Neural progenitor cell (in vitro differentiated cells): ENCODE results near the gene FBXW7. TPM values are rescaled to one million over a fixed set of nuclear protein-coding genes. Genes with fewer than 3 reads are reported as not detected.

ENCODE experiments used
- DNase-seq: peaks from one replicate; pipeline ENCODE4 v3.0.0-alpha.2; 2016; ENCODE audit warnings: low spot score
- H2AFZ ChIP-seq: fragments of 200-600 bp; sonication (generic); replicated peaks from 2 replicates; pipeline ENCODE4 v1.6.1; 2016; ENCODE audit warnings: antibody characterized with exemption
- H3F3A ChIP-seq: fragments of 200-600 bp; sonication (generic); 2 replicates; pipeline ENCODE4 v1.6.1; 2016; ENCODE audit warnings: antibody characterized with exemption, low read depth
- H3K27ac ChIP-seq: fragments of 200-600 bp; sonication (generic); 2 replicates; pipeline ENCODE4 v1.5.1; 2016; ENCODE audit warnings: mild to moderate bottlenecking
- H3K27me3 ChIP-seq: fragments of 200-600 bp; sonication (generic); 2 replicates; pipeline ENCODE4 v1.6.1; 2016; ENCODE audit warnings: mild to moderate bottlenecking, moderate library complexity
- H3K36me3 ChIP-seq: fragments of 200-600 bp; sonication (generic); 2 replicates; pipeline ENCODE4 v1.5.1; 2016
- H3K4me1 ChIP-seq: fragments of 200-600 bp; sonication (generic); 2 replicates; pipeline ENCODE4 v1.6.1; 2016; ENCODE audit warnings: mixed run types
- H3K4me2 ChIP-seq: fragments of 200-600 bp; sonication (generic); 2 replicates; pipeline ENCODE4 v1.6.1; 2016
- H3K4me3 ChIP-seq: fragments of 200-600 bp; sonication (generic); 2 replicates; pipeline ENCODE4 v1.5.1; 2016
- H3K79me2 ChIP-seq: fragments of 200-600 bp; sonication (generic); 2 replicates; pipeline ENCODE4 v1.6.1; 2016; ENCODE audit warnings: low read depth
- H3K9ac ChIP-seq: fragments of 200-600 bp; sonication (generic); 2 replicates; pipeline ENCODE4 v1.6.1; 2016
- H3K9me3 ChIP-seq: fragments of 200-600 bp; sonication (generic); 2 replicates; pipeline ENCODE4 v1.5.1; 2016; ENCODE audit warnings: low read depth
- H4K20me1 ChIP-seq: fragments of 200-600 bp; sonication (generic); 2 replicates; pipeline ENCODE4 v1.6.1; 2016; ENCODE audit warnings: low read depth
- H3K27ac Mint-ChIP-seq: 3 replicates; pipeline ENCODE4 v1.8.0; 2021; ENCODE audit warnings: mixed read lengths
- H3K27me3 Mint-ChIP-seq: 2 replicates; pipeline ENCODE4 v1.8.0; 2022; ENCODE audit warnings: low read depth, mild to moderate bottlenecking, inconsistent platforms, moderate library complexity, mixed read lengths; ENCODE audit not compliant: insufficient read depth
- H3K36me3 Mint-ChIP-seq: 3 replicates; pipeline ENCODE4 v1.8.0; 2021; ENCODE audit warnings: mixed read lengths
- H3K4me1 Mint-ChIP-seq: 3 replicates; pipeline ENCODE4 v1.8.0; 2021; ENCODE audit warnings: mixed read lengths
- H3K4me3 Mint-ChIP-seq: 3 replicates; pipeline ENCODE4 v1.8.0; 2021; ENCODE audit warnings: mild to moderate bottlenecking, moderate library complexity, mixed read lengths
- H3K9me3 Mint-ChIP-seq: 3 replicates; pipeline ENCODE4 v1.8.0; 2020; ENCODE audit warnings: mixed read lengths
- CTCF ChIP-seq: fragments of 200-600 bp; sonication (generic); IDR thresholded peaks from 2 replicates; pipeline ENCODE4 v1.5.1; 2017; ENCODE audit warnings: antibody characterized with exemption, mild to moderate bottlenecking
- EZH2 ChIP-seq: fragments of 200-600 bp; sonication (generic); IDR thresholded peaks from 2 replicates; pipeline ENCODE4 v1.6.1; 2017; ENCODE audit warnings: antibody characterized with exemption, mild to moderate bottlenecking, moderate library complexity
- EZH2phosphoT487 ChIP-seq: fragments of 200-600 bp; sonication (generic); IDR thresholded peaks from 2 replicates; pipeline ENCODE4 v1.6.1; 2017; ENCODE audit warnings: antibody characterized with exemption
- total RNA-seq: library from RNA; depleted of rRNA; stranded (reverse); fragments of >200 nt; gene quantifications from 2 replicates; pipeline ENCODE4 v1.2.3, GENCODE V29; 2015; ENCODE audit warnings: low replicate concordance

Gene FBXW7
- total RNA-seq, 1 donor from 2014 or later: 43.9 TPM

GRCh38 chr4:152325831-152326230 lies 210.1 kb downstream of the FBXW7 start:
- H3K79me2 ChIP-seq: no peaks in the 10 kb centered on the region
- H3K36me3 Mint-ChIP-seq: peaks cover 18% of the 10 kb centered on the region
- no peaks in the 10 kb centered on the region for H3K9me3 Mint-ChIP-seq
- no peak for TF ChIP-seq EZH2phosphoT487
- no peak for TF ChIP-seq CTCF
- TF ChIP-seq EZH2: no peak
- no peaks in the 10 kb centered on the region for H3K4me1 ChIP-seq
- H3K4me2 ChIP-seq: no peak overlapping the region
- no peaks in the 10 kb centered on the region for H3F3A ChIP-seq
- no peak overlapping the region for H3K27ac Mint-ChIP-seq
- H3K27me3 Mint-ChIP-seq: no peaks in the 10 kb centered on the region
- H3K4me3 Mint-ChIP-seq: no peak overlapping the region
- no peaks in the 10 kb centered on the region for H3K9me3 ChIP-seq
- no peak overlapping the region for H2AFZ ChIP-seq
- no peaks in the 10 kb centered on the region for H3K27me3 ChIP-seq
- no peaks in the 10 kb centered on the region for H3K36me3 ChIP-seq
- no peaks in the 10 kb centered on the region for H4K20me1 ChIP-seq
- no peak for DNase-seq
- H3K27ac ChIP-seq: no peak overlapping the region
- H3K9ac ChIP-seq: no peak overlapping the region
- H3K4me1 Mint-ChIP-seq: no peaks in the 10 kb centered on the region
- H3K4me3 ChIP-seq: no peak overlapping the region

- Mint-ChIP-seq H3K4me1 (no peaks in the 10 kb centered on the region), H3K4me3 (no peak overlapping the region), H3K27ac (no peak overlapping the region), H3K9me3 (no peaks in the 10 kb centered on the region), H3K27me3 (no peaks in the 10 kb centered on the region), H3K36me3 (peaks cover 18% of the 10 kb centered on the region)
- no peaks in the 10 kb centered on the region for H3K27me3 ChIP-seq
- H3K27ac ChIP-seq: no peak overlapping the region
- H3K4me2 ChIP-seq: no peak overlapping the region
- TF ChIP-seq CTCF: no peak
- no peak for TF ChIP-seq EZH2
- no peak for TF ChIP-seq EZH2phosphoT487
- no peak overlapping the region for H3K4me3 ChIP-seq
- H3K9ac ChIP-seq: no peak overlapping the region
- H3K36me3 ChIP-seq: no peaks in the 10 kb centered on the region
- H3F3A ChIP-seq: no peaks in the 10 kb centered on the region
- DNase-seq: no peak
- no peak overlapping the region for H2AFZ ChIP-seq
- H3K9me3 ChIP-seq: no peaks in the 10 kb centered on the region
- no peaks in the 10 kb centered on the region for H4K20me1 ChIP-seq
- H3K79me2 ChIP-seq: no peaks in the 10 kb centered on the region
- H3K4me1 ChIP-seq: no peaks in the 10 kb centered on the region
These were observed 212.7 kb downstream of the FBXW7 start for GRCh38 chr4:152323221-152323620.

GRCh38 chr4:152322656-152323055 lies 213.2 kb downstream of the FBXW7 start:
- no peaks in the 10 kb centered on the region for H3K4me1 ChIP-seq
- H3K9me3 ChIP-seq: no peaks in the 10 kb centered on the region
- Mint-ChIP-seq H3K4me3 (no peak overlapping the region), H3K9me3 (no peaks in the 10 kb centered on the region), H3K27ac (no peak overlapping the region), H3K4me1 (no peaks in the 10 kb centered on the region), H3K36me3 (peaks cover 12% of the 10 kb centered on the region), H3K27me3 (no peaks in the 10 kb centered on the region)
- H4K20me1 ChIP-seq: no peaks in the 10 kb centered on the region
- no peaks in the 10 kb centered on the region for H3K79me2 ChIP-seq
- H3K4me3 ChIP-seq: no peak overlapping the region
- no peaks in the 10 kb centered on the region for H3K27me3 ChIP-seq
- H3F3A ChIP-seq: no peaks in the 10 kb centered on the region
- H3K4me2 ChIP-seq: no peak overlapping the region
- H2AFZ ChIP-seq: no peak overlapping the region
- TF ChIP-seq EZH2phosphoT487 (no peak), EZH2 (no peak), CTCF (no peak)
- H3K9ac ChIP-seq: no peak overlapping the region
- H3K36me3 ChIP-seq: no peaks in the 10 kb centered on the region
- no peak overlapping the region for H3K27ac ChIP-seq
- no peak for DNase-seq
